Activated T-helper 17 cell treated with anti-CD3 and anti-CD28 coated beads, Interleukin-2, amount 50 U/mL, for 72 hours (primary cell): ENCODE results near the gene NAP1L4. TPM values are rescaled to one million over a fixed set of nuclear protein-coding genes. Genes with fewer than 3 reads are reported as not detected.

Experiments
- ATAC-seq: fragments of 150-1000 bp; cut with Tn5 transposase; replicated peaks from 2 replicates; pipeline ENCODE4 v1.10.0; 2021; ENCODE audit warnings: mild to moderate bottlenecking, moderate library complexity
- H3K27ac Mint-ChIP-seq: one replicate; pipeline ENCODE4 v1.8.0; 2022; ENCODE audit warnings: mixed read lengths
- H3K27me3 Mint-ChIP-seq: one replicate; pipeline ENCODE4 v1.8.0; 2022; ENCODE audit warnings: mixed read lengths
- H3K36me3 Mint-ChIP-seq: one replicate; pipeline ENCODE4 v1.8.0; 2022; ENCODE audit warnings: low read depth, mild to moderate bottlenecking, mixed read lengths
- H3K4me1 Mint-ChIP-seq: one replicate; pipeline ENCODE4 v1.8.0; 2022; ENCODE audit warnings: mixed read lengths
- H3K4me3 Mint-ChIP-seq: one replicate; pipeline ENCODE4 v1.8.0; 2022; ENCODE audit warnings: mild to moderate bottlenecking, mixed read lengths
- H3K9me3 Mint-ChIP-seq: one replicate; pipeline ENCODE4 v1.8.0; 2022; ENCODE audit warnings: mixed read lengths
- total RNA-seq, 2 donors: library from RNA; stranded (reverse); gene quantifications; one replicate each; pipeline ENCODE4 v1.2.3, GENCODE V29; 2022

The NAP1L4 gene
- total RNA-seq, 2 donors from 2014 or later, result 301 to 344 TPM

GRCh38 chr11:2901854-2902783, 90.0 kb downstream of the NAP1L4 start:
- Mint-ChIP-seq H3K27ac (no peak overlapping the region), H3K4me3 (peak overlapping the region; percentile 68), H3K27me3 (no peaks in the 10 kb centered on the region), H3K9me3 (no peaks in the 10 kb centered on the region), H3K4me1 (peaks cover 27% of the 10 kb centered on the region), H3K36me3 (no peaks in the 10 kb centered on the region)
- peak; percentile 98 for ATAC-seq

- Mint-ChIP-seq H3K9me3 (no peaks in the 10 kb centered on the region), H3K27me3 (no peaks in the 10 kb centered on the region), H3K36me3 (no peaks in the 10 kb centered on the region), H3K27ac (peak overlapping the region; percentile 8), H3K4me1 (peaks cover 27% of the 10 kb centered on the region), H3K4me3 (peak overlapping the region; percentile 68)
- no peak for ATAC-seq
These were observed 90.8 kb downstream of the NAP1L4 start for GRCh38 chr11:2901196-2901796.

GRCh38 chr11:2899080-2899783, 92.9 kb downstream of the NAP1L4 start:
- Mint-ChIP-seq H3K4me3 (peak overlapping the region; percentile 80), H3K27ac (peak overlapping the region; percentile 90), H3K27me3 (no peaks in the 10 kb centered on the region), H3K36me3 (no peaks in the 10 kb centered on the region), H3K4me1 (peaks cover 27% of the 10 kb centered on the region), H3K9me3 (no peaks in the 10 kb centered on the region)
- ATAC-seq, result no peak

GRCh38 chr11:2898366-2899079, 93.6 kb downstream of the NAP1L4 start:
- no peaks in the 10 kb centered on the region for H3K36me3 Mint-ChIP-seq
- no peaks in the 10 kb centered on the region for H3K27me3 Mint-ChIP-seq
- H3K4me1 Mint-ChIP-seq, result peaks cover 22% of the 10 kb centered on the region
- H3K9me3 Mint-ChIP-seq, result no peaks in the 10 kb centered on the region
- peak overlapping the region; percentile 90 for H3K27ac Mint-ChIP-seq
- peak overlapping the region; percentile 80 for H3K4me3 Mint-ChIP-seq
- peak; percentile 69 for ATAC-seq

GRCh38 chr11:2897048-2897447, 95.1 kb downstream of the NAP1L4 start:
- no peak overlapping the region for H3K4me3 Mint-ChIP-seq
- H3K4me1 Mint-ChIP-seq, result peaks cover 22% of the 10 kb centered on the region
- H3K27ac Mint-ChIP-seq, result no peak overlapping the region
- H3K36me3 Mint-ChIP-seq, result no peaks in the 10 kb centered on the region
- no peaks in the 10 kb centered on the region for H3K9me3 Mint-ChIP-seq
- no peaks in the 10 kb centered on the region for H3K27me3 Mint-ChIP-seq
- ATAC-seq, result no peak

- Mint-ChIP-seq H3K4me3 (no peak overlapping the region), H3K36me3 (no peaks in the 10 kb centered on the region), H3K27ac (peak overlapping the region; percentile 56), H3K27me3 (no peaks in the 10 kb centered on the region), H3K4me1 (peaks cover 22% of the 10 kb centered on the region), H3K9me3 (no peaks in the 10 kb centered on the region)
- ATAC-seq, result no peak
These were observed 96.1 kb downstream of the NAP1L4 start for GRCh38 chr11:2896047-2896446.

Other genes with a start within 250 kb of the NAP1L4 start
- gene CDKN1C, start 106.6 kb downstream of the NAP1L4 start, total RNA-seq, result 10 to 100 TPM in 1 of 2 donors, under 1 TPM in 1; 0.58 to 34.8 TPM
- gene PHLDA2, start 62.9 kb downstream of the NAP1L4 start, total RNA-seq, result 1 to 10 TPM; 5.6 to 9.1 TPM
- gene CARS1, start 65.1 kb upstream of the NAP1L4 start, total RNA-seq, result 10 to 100 TPM; 81.4 to 84.9 TPM
- gene OSBPL5, start 173.0 kb upstream of the NAP1L4 start, total RNA-seq, result 1 to 10 TPM; 3.3 to 5.3 TPM
- not detected for gene MRGPRG, start 226.5 kb upstream of the NAP1L4 start, total RNA-seq
- not detected for gene MRGPRE, start 240.1 kb upstream of the NAP1L4 start, total RNA-seq